Ishikawa (cell line): ENCODE measurements around the gene ACYP1.

Experiments
- CEBPB ChIP-seq: IDR thresholded peaks from 2 replicates; pipeline ENCODE4 v1.6.1; 2012
- CREB1 ChIP-seq: IDR thresholded peaks from 2 replicates; pipeline ENCODE4 v1.6.1; 2012; ENCODE audit warnings: low read depth
- EGR1 ChIP-seq: IDR thresholded peaks from 2 replicates; pipeline ENCODE4 v1.6.1; 2012
- EP300 ChIP-seq: IDR thresholded peaks from 2 replicates; pipeline ENCODE4 v1.6.1; 2012; ENCODE audit warnings: borderline replicate concordance
- FOXM1 ChIP-seq: IDR thresholded peaks from 2 replicates; pipeline ENCODE4 v1.6.1; 2012; ENCODE audit warnings: low read depth, borderline replicate concordance
- MAX ChIP-seq: IDR thresholded peaks from 2 replicates; pipeline ENCODE4 v1.6.1; 2012
- NFIC ChIP-seq: IDR thresholded peaks from 2 replicates; pipeline ENCODE4 v1.6.1; 2012
- RAD21 ChIP-seq: IDR thresholded peaks from 2 replicates; pipeline ENCODE4 v1.6.1; 2012; ENCODE audit warnings: low read depth
- REST ChIP-seq: IDR thresholded peaks from 2 replicates; pipeline ENCODE4 v1.6.1; 2012; ENCODE audit warnings: low read depth, mild to moderate bottlenecking
- TAF1 ChIP-seq: IDR thresholded peaks from 2 replicates; pipeline ENCODE4 v1.6.1; 2012; ENCODE audit warnings: low read depth, mild to moderate bottlenecking
- TCF12 ChIP-seq: IDR thresholded peaks from 2 replicates; pipeline ENCODE4 v1.6.1; 2012; ENCODE audit warnings: low read depth
- TEAD4 ChIP-seq: IDR thresholded peaks from 2 replicates; pipeline ENCODE4 v1.6.1; 2012
- YY1 ChIP-seq: IDR thresholded peaks from 2 replicates; pipeline ENCODE4 v1.6.1; 2012; ENCODE audit warnings: low read depth
- ZBTB7A ChIP-seq: IDR thresholded peaks from 2 replicates; pipeline ENCODE4 v1.6.1; 2012; ENCODE audit warnings: low read depth
- TF ChIP-seq, protein P1 (sequence below): IDR thresholded peaks from 2 replicates; pipeline ENCODE4 v1.6.1; 2012

ACYP1 gene

GRCh38 chr14:75098212-75098611, 34.4 kb upstream of the ACYP1 start:
- TF ChIP-seq EGR1 (no peak), TCF12 (no peak), RAD21 (no peak), REST (no peak), YY1 (no peak), MAX (no peak), TAF1 (no peak), TEAD4 (no peak), CREB1 (no peak), EP300 (no peak)
- TF ChIP-seq, protein P1, sequence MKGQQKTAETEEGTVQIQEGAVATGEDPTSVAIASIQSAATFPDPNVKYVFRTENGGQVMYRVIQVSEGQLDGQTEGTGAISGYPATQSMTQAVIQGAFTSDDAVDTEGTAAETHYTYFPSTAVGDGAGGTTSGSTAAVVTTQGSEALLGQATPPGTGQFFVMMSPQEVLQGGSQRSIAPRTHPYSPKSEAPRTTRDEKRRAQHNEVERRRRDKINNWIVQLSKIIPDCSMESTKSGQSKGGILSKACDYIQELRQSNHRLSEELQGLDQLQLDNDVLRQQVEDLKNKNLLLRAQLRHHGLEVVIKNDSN = no peak

DNA sequence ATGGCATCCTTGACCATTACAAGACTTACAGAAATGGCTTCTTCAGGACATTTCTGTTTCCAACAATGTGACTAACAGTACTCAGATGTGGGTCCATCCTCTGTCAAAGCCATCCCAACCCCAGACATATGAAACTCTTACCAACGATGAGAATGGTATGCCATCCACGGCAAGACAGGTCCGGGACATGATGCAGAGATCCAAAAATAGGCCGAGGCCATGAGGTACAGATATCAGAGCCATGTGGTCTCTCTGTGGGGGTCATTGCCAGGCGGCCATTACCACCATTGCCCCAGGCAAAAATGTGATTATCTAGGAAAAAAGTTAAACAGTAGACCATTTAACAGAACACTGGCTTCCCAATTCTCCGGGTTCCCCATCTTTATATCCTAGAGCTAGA, 33.1 kb upstream of the ACYP1 start:
- TF ChIP-seq CREB1 (no peak), RAD21 (no peak), CEBPB (no peak), ZBTB7A (no peak), EGR1 (no peak), FOXM1 (no peak), TCF12 (no peak), TEAD4 (no peak), NFIC (no peak), YY1 (no peak)

DNA sequence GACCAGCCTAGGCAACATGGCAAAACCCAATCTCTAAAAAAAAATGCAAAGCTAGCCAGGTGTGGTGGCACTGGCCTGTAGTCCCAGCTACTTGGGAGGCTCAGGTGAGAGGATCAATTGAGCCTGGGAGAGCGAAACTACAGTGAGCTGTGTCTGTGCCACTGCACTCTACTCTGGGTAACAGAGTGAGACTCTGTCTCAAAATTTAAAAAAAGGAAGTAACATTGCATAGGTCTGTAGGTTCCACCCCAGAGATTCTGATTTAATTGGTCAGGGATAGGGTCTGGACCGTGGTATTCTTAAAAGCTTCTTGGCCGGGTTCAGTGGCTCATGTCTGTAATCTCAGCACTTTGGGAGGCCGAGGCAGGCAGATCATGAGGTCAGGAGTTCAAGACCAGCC, 31.9 kb upstream of the ACYP1 start:
- TF ChIP-seq RAD21 = no peak
- no peak for TF ChIP-seq EP300
- TF ChIP-seq TCF12 = no peak

DNA sequence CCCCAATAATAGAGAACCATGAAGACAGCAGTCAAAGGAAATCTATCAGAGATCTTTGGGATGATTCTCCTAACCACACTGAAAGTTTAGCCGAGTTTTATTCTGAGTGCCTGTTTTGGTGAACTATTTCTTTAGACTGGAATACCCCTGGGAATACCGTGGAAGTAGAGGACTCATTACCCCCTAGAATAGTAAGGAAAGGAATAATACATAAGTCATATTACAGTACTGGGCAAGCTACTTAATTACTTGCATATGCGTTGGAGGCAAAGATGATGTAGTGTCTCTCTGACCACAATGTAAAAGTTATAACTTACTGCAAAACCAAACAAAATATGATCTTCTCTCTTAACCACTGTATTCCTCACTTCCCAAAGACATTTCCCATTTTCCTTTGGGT, 31.1 kb upstream of the ACYP1 start:
- TF ChIP-seq REST (no peak), YY1 (no peak), FOXM1 (no peak), MAX (no peak), RAD21 (no peak), TAF1 (no peak), TCF12 (no peak), EGR1 (no peak), ZBTB7A (no peak), NFIC (no peak), EP300 (no peak), CREB1 (no peak), TEAD4 (no peak)
- TF ChIP-seq, protein P1 = no peak

DNA sequence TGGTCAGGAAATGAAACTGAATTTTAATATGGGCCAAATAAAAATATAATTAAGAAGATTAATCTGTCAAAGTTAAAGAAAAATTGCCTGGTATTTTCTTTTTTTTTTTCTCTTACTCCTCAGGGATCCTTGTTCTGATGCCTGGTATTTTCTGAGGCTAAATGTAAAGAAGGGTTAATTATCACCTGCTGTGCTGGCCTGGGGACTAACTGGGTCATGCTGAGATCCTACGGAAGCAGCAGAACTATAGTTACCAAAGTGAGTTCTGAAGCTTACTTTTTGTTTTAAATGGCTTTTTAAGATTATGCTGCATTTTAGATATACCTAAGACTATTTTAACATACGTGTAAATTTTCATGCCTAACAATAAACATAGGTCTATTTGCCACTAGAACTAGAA, 28.9 kb upstream of the ACYP1 start:
- TF ChIP-seq, protein P1 = no peak
- TF ChIP-seq FOXM1 (no peak), ZBTB7A (no peak), CEBPB (no peak), NFIC (no peak), EP300 (no peak), TCF12 (no peak), TAF1 (no peak), EGR1 (no peak), CREB1 (no peak), RAD21 (no peak), TEAD4 (no peak), MAX (no peak), YY1 (no peak), REST (no peak)
